Myocyte (in vitro differentiated cells): ENCODE measurements around the gene CCBE1. TPM values are rescaled to one million over a fixed set of nuclear protein-coding genes. Genes with fewer than 3 reads are reported as not detected.

Source experiments
- DNase-seq: peaks from one replicate; pipeline ENCODE4 v3.0.0-alpha.2; 2012; ENCODE audit warnings: low read depth
- total RNA-seq: library from RNA; depleted of rRNA; stranded (reverse); fragments of >200 nt; gene quantifications from 2 replicates; pipeline ENCODE4 v1.2.3, GENCODE V29; 2014

The CCBE1 gene
- total RNA-seq, 1 donor from 2014 or later = 8.6 TPM

GRCh38 chr18:59621027-59621426 is 76.2 kb downstream of the CCBE1 start:
- DNase-seq = peak; percentile 79

- DNase-seq = peak; percentile 57
These were observed 76.8 kb downstream of the CCBE1 start for GRCh38 chr18:59620381-59620780.

GRCh38 chr18:59619816-59620215 is 77.4 kb downstream of the CCBE1 start:
- DNase-seq = no peak

GRCh38 chr18:59617468-59617932 is 79.7 kb downstream of the CCBE1 start:
- DNase-seq = no peak

- no peak for DNase-seq
These were observed 80.7 kb downstream of the CCBE1 start for GRCh38 chr18:59616501-59616900.

GRCh38 chr18:59613903-59614302 is 83.3 kb downstream of the CCBE1 start:
- DNase-seq = no peak

- peak; percentile 76 for DNase-seq
These were observed 84.8 kb downstream of the CCBE1 start for GRCh38 chr18:59612381-59612780.

GRCh38 chr18:59610546-59611140 is 86.6 kb downstream of the CCBE1 start:
- no peak for DNase-seq

- DNase-seq = no peak
These were observed 87.6 kb downstream of the CCBE1 start for GRCh38 chr18:59609654-59610053.

- no peak for DNase-seq
These were observed 89.8 kb downstream of the CCBE1 start for GRCh38 chr18:59607471-59607870.

GRCh38 chr18:59607078-59607379 is 90.2 kb downstream of the CCBE1 start:
- no peak for DNase-seq

- peak; percentile 83 for DNase-seq
These were observed 90.8 kb downstream of the CCBE1 start for GRCh38 chr18:59606193-59607077.

GRCh38 chr18:59605633-59606192 is 91.5 kb downstream of the CCBE1 start:
- peak; percentile 43 for DNase-seq

- DNase-seq = peak; percentile 40
These were observed 92.3 kb downstream of the CCBE1 start for GRCh38 chr18:59604877-59605276.

GRCh38 chr18:59597049-59597448 is 100.2 kb downstream of the CCBE1 start:
- DNase-seq = no peak

GRCh38 chr18:59593291-59593717 is 103.9 kb downstream of the CCBE1 start:
- peak; percentile 37 for DNase-seq

GRCh38 chr18:59592624-59593023 is 104.6 kb downstream of the CCBE1 start:
- no peak for DNase-seq

GRCh38 chr18:59582395-59582794 is 114.8 kb downstream of the CCBE1 start:
- no peak for DNase-seq

- DNase-seq = no peak
These were observed 117.7 kb downstream of the CCBE1 start for GRCh38 chr18:59579509-59579908.

GRCh38 chr18:59577386-59577655 is 119.9 kb downstream of the CCBE1 start:
- no peak for DNase-seq

GRCh38 chr18:59576541-59577385 is 120.5 kb downstream of the CCBE1 start:
- DNase-seq = peak; percentile 40

GRCh38 chr18:59575995-59576394 is 121.2 kb downstream of the CCBE1 start:
- no peak for DNase-seq
